Stimulated activated naive B cell treated with anti-CD40 and anti-IgM and Interleukin-4, amounts not matched to agents 10 μg/mL and 1 μg/mL and 100 μg/mL, for 72 hours (primary cell): Measurements from ENCODE around the gene ATP6V0A1.
A peak's percentile ranks its signal among the peaks of the same experiment; 100 is the strongest.

Source experiments
- ATAC-seq, 2 donors: fragments of 150-1000 bp; cut with Tn5 transposase; replicated peaks; 2 replicates each; pipeline ENCODE4 v1.10.0; 2021; ENCODE audit warnings: moderate library complexity in 1 of 2
- DNase-seq: peaks from one replicate; pipeline ENCODE4 v3.0.0; 2021
- H3K27ac Mint-ChIP-seq: one replicate; pipeline ENCODE4 v1.8.0; 2022; ENCODE audit warnings: mild to moderate bottlenecking, mixed read lengths
- H3K27me3 Mint-ChIP-seq, 2 donors: one replicate each; pipeline ENCODE4 v1.8.0; 2022; ENCODE audit warnings: mixed read lengths in 2 of 2
- H3K36me3 Mint-ChIP-seq, 2 donors: one replicate each; pipeline ENCODE4 v1.8.0; 2022; ENCODE audit warnings: mixed read lengths in 2 of 2, mild to moderate bottlenecking in 1 of 2
- H3K4me1 Mint-ChIP-seq, 2 donors: one replicate each; pipeline ENCODE4 v1.8.0; 2022; ENCODE audit warnings: mixed read lengths in 2 of 2, mild to moderate bottlenecking in 1 of 2
- H3K4me3 Mint-ChIP-seq, 2 donors: one replicate each; pipeline ENCODE4 v1.8.0; 2022; ENCODE audit warnings: mild to moderate bottlenecking in 2 of 2, mixed read lengths in 2 of 2, moderate library complexity in 1 of 2
- H3K9me3 Mint-ChIP-seq, 2 donors: one replicate each; pipeline ENCODE4 v1.8.0; 2022; ENCODE audit warnings: mixed read lengths in 2 of 2, mild to moderate bottlenecking in 1 of 2

ATP6V0A1 gene

DNA sequence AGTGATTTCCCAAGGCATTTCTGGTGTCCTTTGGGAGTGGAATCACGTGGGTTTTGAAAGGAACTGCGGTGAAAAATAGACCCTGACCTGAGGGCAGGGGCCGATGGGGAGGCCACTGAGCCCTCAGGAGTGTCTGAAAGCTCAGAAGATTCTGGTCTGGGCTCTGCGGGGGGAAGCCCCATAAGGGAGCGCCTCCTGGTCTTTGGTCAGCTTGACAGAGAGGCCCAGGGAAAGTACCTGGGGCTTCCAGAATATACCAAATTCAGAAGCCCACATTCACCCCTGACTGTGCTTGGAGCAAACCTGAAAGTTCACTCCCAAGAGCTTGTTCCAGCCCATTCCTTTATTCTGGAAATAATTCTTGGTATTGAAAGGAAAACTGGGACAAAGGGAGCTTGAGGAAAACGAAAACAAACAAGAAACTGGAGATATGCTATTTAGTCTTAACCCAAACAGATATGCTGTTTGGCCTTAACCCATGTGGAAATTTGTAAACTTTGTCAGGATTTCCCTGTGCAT, 54.1 kb downstream of the ATP6V0A1 start:
- peak overlapping the region; percentile 91 for H3K27ac Mint-ChIP-seq
- peak; percentile 75 to 83 for ATAC-seq
- peaks cover 49 to 61% of the 10 kb centered on the region in 2 donors for H3K4me1 Mint-ChIP-seq
- no peak for DNase-seq
- peaks cover 62 to 80% of the 10 kb centered on the region in 2 donors for H3K36me3 Mint-ChIP-seq
- no peak overlapping the region for H3K4me3 Mint-ChIP-seq
- H3K27me3 Mint-ChIP-seq = no peaks in the 10 kb centered on the region
- no peaks in the 10 kb centered on the region for H3K9me3 Mint-ChIP-seq

DNA sequence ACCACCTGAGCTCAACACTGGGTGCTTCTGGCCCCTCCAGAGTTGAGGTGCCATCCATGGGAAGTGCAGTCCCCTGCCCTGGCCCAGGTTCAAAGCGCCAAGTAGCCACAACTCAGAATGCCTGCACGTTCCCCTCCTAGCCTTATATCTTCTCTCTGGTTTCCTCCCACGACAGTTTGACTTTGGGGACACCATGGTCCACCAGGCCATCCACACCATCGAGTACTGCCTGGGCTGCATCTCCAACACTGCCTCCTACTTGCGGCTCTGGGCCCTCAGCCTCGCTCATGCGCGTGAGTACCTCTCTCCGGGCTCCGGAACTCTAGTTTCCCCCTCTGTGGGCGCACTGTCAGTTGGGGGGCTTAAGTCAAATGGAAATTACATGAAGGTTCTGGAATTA, 55.0 kb downstream of the ATP6V0A1 start:
- H3K9me3 Mint-ChIP-seq = no peaks in the 10 kb centered on the region
- H3K27me3 Mint-ChIP-seq = no peaks in the 10 kb centered on the region
- H3K27ac Mint-ChIP-seq = no peak overlapping the region
- H3K4me1 Mint-ChIP-seq = peaks cover 47 to 61% of the 10 kb centered on the region in 2 donors
- ATAC-seq (no peak), DNase-seq (no peak)
- H3K36me3 Mint-ChIP-seq = peaks cover 57 to 78% of the 10 kb centered on the region in 2 donors
- no peak overlapping the region for H3K4me3 Mint-ChIP-seq

DNA sequence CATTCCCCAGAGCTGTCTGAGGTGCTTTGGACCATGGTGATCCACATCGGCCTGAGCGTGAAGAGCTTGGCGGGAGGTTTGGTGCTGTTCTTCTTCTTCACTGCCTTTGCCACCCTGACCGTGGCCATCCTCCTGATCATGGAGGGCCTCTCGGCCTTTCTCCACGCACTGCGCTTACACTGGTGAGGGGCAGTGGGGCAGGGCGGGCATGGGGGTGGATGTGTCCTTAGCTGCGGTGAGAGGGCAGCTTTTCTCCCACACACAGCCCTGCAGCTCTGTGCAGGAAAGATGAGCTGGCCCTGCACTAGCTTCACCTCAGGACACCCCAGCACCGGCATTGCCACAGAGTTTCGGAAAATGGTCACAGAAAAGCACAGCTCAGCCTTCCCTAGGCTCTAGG, 55.6 kb downstream of the ATP6V0A1 start:
- no peaks in the 10 kb centered on the region for H3K27me3 Mint-ChIP-seq
- ATAC-seq = no peak
- H3K9me3 Mint-ChIP-seq = no peaks in the 10 kb centered on the region
- H3K36me3 Mint-ChIP-seq = peaks cover 55 to 76% of the 10 kb centered on the region in 2 donors
- no peak for DNase-seq
- peaks cover 42 to 59% of the 10 kb centered on the region in 2 donors for H3K4me1 Mint-ChIP-seq
- no peak overlapping the region for H3K4me3 Mint-ChIP-seq
- no peak overlapping the region for H3K27ac Mint-ChIP-seq

DNA sequence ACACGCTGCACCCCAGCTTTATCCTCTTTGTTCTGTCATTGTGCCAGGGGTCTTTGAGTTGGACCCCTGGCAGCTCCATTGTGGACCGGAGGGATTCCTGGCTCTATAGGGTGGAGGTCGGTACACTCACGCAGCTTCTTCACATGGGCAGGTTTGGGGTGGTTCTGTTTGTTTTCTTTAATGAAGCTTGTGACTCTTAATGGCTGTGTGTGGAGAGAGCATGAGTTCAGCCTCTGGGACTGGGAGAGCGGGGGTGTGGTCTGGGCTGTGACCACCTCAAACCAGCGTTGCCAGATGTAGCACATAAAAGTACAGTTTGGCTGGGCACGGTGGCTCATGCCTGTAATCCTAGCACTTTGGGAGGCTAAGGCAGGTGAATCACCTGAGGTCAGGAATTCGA, 56.2 kb downstream of the ATP6V0A1 start:
- DNase-seq = no peak
- Mint-ChIP-seq H3K27me3 (no peaks in the 10 kb centered on the region), H3K36me3 (peaks cover 55 to 74% of the 10 kb centered on the region in 2 donors), H3K4me3 (no peak overlapping the region), H3K9me3 (no peaks in the 10 kb centered on the region), H3K27ac (peak overlapping the region; percentile 2), H3K4me1 (peaks cover 37 to 53% of the 10 kb centered on the region in 2 donors)
- ATAC-seq = no peak

DNA sequence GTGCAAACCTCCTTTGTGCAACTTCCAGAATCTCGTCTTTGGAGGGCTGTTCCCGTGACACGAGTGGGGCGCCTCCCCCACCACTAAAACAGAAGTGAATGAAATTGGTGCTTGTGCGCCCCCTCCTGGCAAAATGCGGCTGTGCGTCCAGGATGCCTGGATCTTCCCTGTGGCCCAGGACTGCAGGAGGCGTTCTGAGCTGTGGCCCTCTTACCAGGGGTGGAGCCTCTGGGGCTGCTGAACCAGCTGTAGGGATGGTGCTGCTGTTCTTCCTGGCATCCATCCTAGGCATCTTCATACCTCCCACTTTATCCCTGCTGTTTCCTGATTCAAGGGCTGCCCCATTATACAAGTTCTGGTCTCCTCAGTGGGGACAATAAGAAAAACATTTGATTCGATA, 58.8 kb downstream of the ATP6V0A1 start:
- Mint-ChIP-seq H3K4me3 (no peak overlapping the region), H3K27ac (no peak overlapping the region), H3K4me1 (peaks cover 16 to 37% of the 10 kb centered on the region in 2 donors), H3K9me3 (no peaks in the 10 kb centered on the region), H3K27me3 (no peaks in the 10 kb centered on the region), H3K36me3 (peaks cover 56 to 73% of the 10 kb centered on the region in 2 donors)
- ATAC-seq (peak; percentile 76 to 81), DNase-seq (peak; percentile 62)

GRCh38 chr17:42518046-42518754, 59.5 kb downstream of the ATP6V0A1 start:
- Mint-ChIP-seq H3K9me3 (no peaks in the 10 kb centered on the region), H3K27me3 (no peaks in the 10 kb centered on the region), H3K27ac (peak overlapping the region; percentile 20), H3K4me1 (peaks cover 10 to 31% of the 10 kb centered on the region in 2 donors), H3K4me3 (no peak overlapping the region), H3K36me3 (peaks cover 57 to 76% of the 10 kb centered on the region in 2 donors)
- DNase-seq (no peak), ATAC-seq (no peak)

DNA sequence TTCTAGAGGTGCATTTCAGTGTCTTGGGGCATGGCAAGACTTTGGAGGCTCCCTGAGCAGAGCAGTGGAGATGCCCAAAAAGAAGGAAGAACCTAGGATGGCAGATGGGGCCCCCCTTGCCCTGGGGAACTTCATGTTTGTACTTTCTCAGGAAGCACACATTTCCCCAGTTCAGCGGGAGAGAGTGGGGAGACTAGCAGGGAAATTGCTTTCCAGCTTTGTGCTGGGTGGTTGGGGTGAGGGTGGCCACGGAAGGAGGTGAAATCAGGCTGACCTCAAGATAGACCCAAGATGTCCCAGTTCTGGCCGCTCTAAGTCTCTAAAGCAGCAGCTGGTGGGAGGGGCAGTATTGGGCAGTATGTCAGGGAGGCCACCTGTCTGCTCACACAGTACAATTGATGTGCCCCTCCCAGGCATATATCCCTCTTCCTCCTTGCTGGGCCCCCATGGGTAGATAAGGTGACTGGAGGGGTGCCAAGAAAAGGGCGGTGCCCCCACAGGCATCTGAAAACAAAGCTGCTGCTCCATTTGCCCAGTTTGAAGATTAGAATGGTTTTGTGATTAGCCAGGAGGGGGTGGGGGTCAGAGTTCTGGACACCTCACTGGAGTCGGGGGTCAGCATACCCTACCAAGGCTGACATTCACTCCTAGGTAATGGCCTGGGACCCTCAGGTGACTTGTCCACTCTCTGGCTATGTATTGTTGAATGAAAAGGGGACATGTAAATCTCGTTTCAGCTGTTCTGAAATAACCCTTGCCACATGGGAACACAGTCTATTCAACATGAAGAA, 60.3 kb downstream of the ATP6V0A1 start:
- no peak overlapping the region for H3K4me3 Mint-ChIP-seq
- peaks cover 55 to 73% of the 10 kb centered on the region in 2 donors for H3K36me3 Mint-ChIP-seq
- H3K27ac Mint-ChIP-seq = peak overlapping the region; percentile 20

DNA sequence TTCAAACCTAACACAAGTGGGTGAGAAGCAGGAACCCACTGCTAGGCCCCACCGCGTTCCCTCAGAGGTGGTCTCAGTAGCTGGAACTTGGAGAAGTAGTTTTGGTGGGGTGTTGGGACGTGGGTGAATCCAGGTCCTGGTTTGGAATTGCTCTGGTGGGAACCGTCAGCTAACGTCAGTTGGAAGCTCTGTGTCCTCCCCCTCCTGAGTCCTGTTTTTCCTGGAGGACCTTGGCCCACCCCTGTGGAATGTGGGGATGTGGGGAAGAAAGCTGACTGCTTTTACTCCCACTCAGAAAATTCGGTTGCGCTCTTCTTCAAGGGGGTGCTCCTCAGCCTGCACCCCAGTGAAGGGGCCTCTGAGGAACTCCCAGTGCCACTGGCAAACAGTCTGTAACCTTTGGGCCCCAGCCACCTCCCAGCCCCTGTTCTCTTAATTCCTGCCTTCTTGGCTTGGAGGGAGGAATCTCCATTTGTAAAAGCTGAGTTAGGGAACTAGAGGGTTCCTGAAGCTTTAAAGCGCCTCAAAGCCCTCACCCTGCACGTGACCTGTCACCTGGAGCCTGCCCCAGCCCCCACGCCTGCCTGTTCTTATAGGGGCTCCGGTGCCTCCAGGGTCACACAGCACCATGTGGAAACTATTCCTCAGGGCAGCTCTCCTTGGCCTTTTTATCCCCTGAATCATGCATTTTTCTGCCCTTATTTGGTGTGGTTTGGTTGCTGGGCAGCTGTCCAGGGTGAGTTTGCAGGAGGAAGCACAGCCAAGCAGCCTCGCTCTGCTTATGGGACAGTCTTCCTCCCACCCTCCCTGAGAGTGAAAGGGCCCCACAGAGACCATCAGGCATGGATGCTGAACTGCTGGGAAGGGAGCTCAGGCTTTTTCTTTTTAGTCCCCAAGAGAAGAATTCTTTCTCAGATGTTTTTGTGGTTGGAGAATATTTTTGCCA, 61.1 kb downstream of the ATP6V0A1 start:
- DNase-seq (no peak), ATAC-seq (no peak)
- Mint-ChIP-seq H3K36me3 (peaks cover 54 to 69% of the 10 kb centered on the region in 2 donors), H3K9me3 (no peaks in the 10 kb centered on the region), H3K27ac (peak overlapping the region; percentile 77), H3K4me1 (peaks cover 5 to 29% of the 10 kb centered on the region in 2 donors), H3K4me3 (no peak overlapping the region), H3K27me3 (no peaks in the 10 kb centered on the region)

More for the DNA sequence above, 60.3 kb downstream of the ATP6V0A1 start:
- H3K27me3 Mint-ChIP-seq = no peaks in the 10 kb centered on the region
- no peaks in the 10 kb centered on the region for H3K9me3 Mint-ChIP-seq
- ATAC-seq (no peak), DNase-seq (no peak)
- peaks cover 5 to 29% of the 10 kb centered on the region in 2 donors for H3K4me1 Mint-ChIP-seq

DNA sequence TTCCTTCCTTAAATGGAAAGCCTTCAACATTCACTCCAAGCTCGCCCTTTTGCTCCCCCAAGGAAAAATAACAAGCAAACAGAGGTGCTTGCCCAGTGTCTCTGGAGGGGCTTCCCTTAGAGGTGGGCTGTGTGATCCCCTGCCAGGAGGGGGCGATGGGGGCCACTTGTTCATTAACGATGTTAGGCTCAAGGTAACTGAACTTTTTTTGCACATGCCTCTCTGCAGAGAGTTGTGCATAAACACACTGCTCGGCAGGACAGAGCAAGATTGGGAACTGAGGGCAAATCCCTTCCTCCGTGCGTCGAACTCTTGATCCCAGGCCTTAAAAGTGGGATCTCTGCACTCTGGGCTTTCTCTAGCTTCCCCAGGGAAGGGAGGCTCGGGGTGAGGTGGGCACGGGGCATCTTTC, 61.9 kb downstream of the ATP6V0A1 start:
- peaks cover 5 to 29% of the 10 kb centered on the region in 2 donors for H3K4me1 Mint-ChIP-seq
- no peaks in the 10 kb centered on the region for H3K27me3 Mint-ChIP-seq
- H3K27ac Mint-ChIP-seq = peak overlapping the region; percentile 63
- H3K36me3 Mint-ChIP-seq = peaks cover 54 to 67% of the 10 kb centered on the region in 2 donors
- no peak overlapping the region for H3K4me3 Mint-ChIP-seq
- ATAC-seq (no peak), DNase-seq (no peak)
- H3K9me3 Mint-ChIP-seq = no peaks in the 10 kb centered on the region

DNA sequence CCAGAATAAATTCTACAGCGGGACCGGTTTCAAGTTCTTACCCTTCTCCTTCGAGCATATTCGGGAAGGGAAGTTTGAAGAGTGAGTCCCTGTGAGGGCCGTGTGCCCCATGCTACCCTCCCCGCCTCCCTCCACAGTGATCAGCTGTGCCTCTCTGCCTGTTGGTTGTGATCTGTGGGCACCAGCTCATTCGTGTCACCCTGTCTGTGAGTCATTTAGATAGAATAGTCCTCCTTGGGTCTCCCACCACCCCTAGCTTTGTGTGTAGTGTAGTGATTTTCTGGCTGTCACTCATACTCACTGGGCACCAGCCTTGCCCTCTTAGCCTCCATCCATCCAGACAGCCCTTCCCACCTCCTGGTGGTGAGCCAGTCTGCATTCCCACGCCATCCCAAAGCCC, 62.4 kb downstream of the ATP6V0A1 start:
- no peak overlapping the region for H3K4me3 Mint-ChIP-seq
- no peaks in the 10 kb centered on the region for H3K27me3 Mint-ChIP-seq
- H3K9me3 Mint-ChIP-seq = no peaks in the 10 kb centered on the region
- H3K27ac Mint-ChIP-seq = peak overlapping the region; percentile 80
- DNase-seq = no peak
- H3K4me1 Mint-ChIP-seq = peaks cover 5 to 29% of the 10 kb centered on the region in 2 donors
- no peak for ATAC-seq
- H3K36me3 Mint-ChIP-seq = peaks cover 54 to 63% of the 10 kb centered on the region in 2 donors

- Mint-ChIP-seq H3K36me3 (peaks cover 48 to 57% of the 10 kb centered on the region in 2 donors), H3K9me3 (no peaks in the 10 kb centered on the region), H3K27ac (peak overlapping the region; percentile 22), H3K4me1 (peaks cover 5 to 23% of the 10 kb centered on the region in 2 donors), H3K27me3 (no peaks in the 10 kb centered on the region), H3K4me3 (no peak overlapping the region)
- DNase-seq = no peak
- no peak for ATAC-seq
These were observed 63.1 kb downstream of the ATP6V0A1 start for GRCh38 chr17:42521666-42522262.

DNA sequence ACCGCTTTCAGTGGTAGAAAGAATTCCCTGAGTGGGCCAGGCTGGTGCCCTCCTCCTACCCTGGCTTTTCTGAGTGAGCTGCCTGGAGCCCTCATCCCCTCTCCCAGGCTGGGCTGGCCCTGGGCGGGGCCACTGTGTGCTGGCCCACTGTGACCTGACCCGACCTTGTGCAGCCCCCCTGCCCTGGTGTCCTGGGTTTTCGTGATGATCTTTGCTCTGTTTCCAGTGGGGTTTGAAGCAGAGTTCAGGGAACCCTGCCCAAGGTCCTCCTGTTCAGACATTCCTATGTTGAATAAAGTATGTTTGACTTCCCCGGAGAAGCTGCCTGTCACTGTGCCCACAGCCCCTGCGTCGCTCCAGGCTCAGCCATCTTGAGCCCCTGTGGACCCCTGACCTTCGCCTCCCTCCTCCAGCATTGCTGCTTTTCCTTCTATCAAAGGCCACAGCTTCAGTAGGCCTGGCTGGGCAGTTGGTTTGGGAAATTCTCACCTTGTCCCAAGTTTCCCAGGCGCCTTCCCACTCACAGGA, 63.6 kb downstream of the ATP6V0A1 start:
- Mint-ChIP-seq H3K4me3 (no peak overlapping the region), H3K36me3 (peaks cover 44 to 53% of the 10 kb centered on the region in 2 donors), H3K4me1 (peaks cover 6 to 21% of the 10 kb centered on the region in 2 donors), H3K27me3 (no peaks in the 10 kb centered on the region), H3K9me3 (no peaks in the 10 kb centered on the region), H3K27ac (peak overlapping the region; percentile 47)
- DNase-seq (no peak), ATAC-seq (no peak)

GRCh38 chr17:42522798-42523278, 64.2 kb downstream of the ATP6V0A1 start:
- ATAC-seq = no peak
- no peak for DNase-seq
- Mint-ChIP-seq H3K27me3 (no peaks in the 10 kb centered on the region), H3K27ac (peak overlapping the region; percentile 47), H3K9me3 (no peaks in the 10 kb centered on the region), H3K4me1 (peaks cover 7 to 20% of the 10 kb centered on the region in 2 donors), H3K4me3 (no peak overlapping the region), H3K36me3 (peaks cover 40 to 48% of the 10 kb centered on the region in 2 donors)
